Right lobe of liver (tissue), 4 donors: ENCODE results near the gene SRP68.

ENCODE experiments used
- POLR2A ChIP-seq: fragments of 450-650 bp; IDR thresholded peaks from one replicate; pipeline ENCODE4 v1.6.1; 2017; ENCODE audit warnings: antibody characterized with exemption, mild to moderate bottlenecking
- TF ChIP-seq, protein P1 (sequence below), 4 donors: fragments of 200-600 bp in 3 of 4; fragments of 450-650 bp in 1 of 4; IDR thresholded peaks; one replicate each; pipeline versions ENCODE4 v1.5.1 to v1.8.0; 2016 to 2022; ENCODE audit warnings: antibody characterized with exemption in 4 of 4, mild to moderate bottlenecking in 2 of 4
- donor health status: DM: no; HTN: no; CAD: no.
- donor health status: DM: no; HTN: no; CAD: no.
- donor health status: DM: no; HTN: yes; CAD: no.

DNA sequence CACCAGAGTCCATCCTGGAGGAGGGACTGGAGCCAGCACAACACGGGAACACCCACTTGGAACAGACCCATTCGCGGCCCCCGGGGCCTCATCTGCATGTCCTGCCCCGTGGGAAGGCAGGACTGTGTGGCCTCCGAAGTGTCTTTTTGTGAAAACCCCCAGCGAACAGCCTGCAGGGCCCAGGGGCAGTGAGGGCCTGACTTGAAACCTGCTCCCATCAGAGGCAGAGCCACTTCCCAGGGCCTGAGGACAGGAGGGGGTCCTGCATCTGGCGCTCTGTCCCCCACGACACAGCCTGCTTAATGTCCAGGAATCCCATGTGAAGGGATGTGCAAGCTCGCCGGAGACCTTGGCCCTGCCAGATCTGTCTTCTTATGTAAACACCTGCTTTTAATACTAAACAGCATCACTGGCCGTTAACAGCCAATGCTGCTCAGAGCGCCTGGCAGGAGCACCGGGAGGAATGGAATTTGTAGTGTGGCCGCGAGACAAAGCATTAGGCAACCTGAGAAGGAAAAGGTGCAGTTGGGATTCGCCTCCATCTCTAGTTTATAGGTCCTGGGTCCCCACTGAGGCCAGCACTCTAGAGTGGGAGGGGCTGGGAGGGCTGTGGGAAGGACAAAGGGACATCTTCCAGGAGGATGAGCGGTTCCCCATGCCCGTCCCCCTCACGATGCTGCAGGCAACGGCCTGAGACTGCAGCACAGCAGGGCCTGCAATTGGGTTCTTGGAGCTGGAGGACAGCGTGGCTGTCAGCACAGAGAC is 35.6 kb downstream of the SRP68 start:
- TF ChIP-seq POLR2A, result no peak
- TF ChIP-seq, protein P1, sequence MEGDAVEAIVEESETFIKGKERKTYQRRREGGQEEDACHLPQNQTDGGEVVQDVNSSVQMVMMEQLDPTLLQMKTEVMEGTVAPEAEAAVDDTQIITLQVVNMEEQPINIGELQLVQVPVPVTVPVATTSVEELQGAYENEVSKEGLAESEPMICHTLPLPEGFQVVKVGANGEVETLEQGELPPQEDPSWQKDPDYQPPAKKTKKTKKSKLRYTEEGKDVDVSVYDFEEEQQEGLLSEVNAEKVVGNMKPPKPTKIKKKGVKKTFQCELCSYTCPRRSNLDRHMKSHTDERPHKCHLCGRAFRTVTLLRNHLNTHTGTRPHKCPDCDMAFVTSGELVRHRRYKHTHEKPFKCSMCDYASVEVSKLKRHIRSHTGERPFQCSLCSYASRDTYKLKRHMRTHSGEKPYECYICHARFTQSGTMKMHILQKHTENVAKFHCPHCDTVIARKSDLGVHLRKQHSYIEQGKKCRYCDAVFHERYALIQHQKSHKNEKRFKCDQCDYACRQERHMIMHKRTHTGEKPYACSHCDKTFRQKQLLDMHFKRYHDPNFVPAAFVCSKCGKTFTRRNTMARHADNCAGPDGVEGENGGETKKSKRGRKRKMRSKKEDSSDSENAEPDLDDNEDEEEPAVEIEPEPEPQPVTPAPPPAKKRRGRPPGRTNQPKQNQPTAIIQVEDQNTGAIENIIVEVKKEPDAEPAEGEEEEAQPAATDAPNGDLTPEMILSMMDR (IDR thresholded peaks at IDR 0.05), result no peak
